Measurements from ENCODE around the gene TTC28.

The TTC28 gene

DNA sequence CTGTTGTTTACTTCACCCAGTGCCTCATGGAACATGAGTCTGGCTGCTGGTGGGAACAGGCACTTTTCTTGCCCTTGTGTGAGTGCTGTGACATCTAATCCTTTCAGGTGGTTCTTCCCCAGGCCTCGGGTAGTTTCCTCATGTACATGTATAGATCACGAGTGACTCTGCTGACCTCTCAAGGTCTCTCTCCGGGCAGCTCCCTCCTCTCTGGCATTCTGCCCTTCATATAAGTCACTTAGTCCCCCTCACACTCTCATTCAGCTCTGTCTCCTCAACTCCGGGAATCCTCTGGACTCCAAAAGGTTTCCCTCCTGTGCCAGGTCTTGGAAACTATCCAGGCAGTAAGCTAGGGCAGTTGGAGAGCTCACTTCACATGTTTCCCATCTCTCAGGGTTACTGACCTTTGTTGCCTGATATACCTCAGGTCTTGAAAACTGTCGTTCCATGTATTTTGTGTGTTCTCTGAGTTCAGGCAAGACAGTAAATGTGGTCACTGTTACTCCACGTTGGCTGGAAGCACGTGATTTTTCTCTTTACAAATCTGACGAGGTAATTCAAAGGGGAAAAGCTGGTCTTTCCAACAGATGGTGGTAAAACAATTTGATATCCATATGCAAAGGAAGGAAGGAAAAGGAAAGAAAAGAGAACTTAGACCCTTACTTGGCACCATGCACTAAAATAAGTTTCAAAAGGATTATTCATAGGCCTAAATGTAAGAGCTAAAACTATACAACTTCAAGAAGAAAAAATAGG lies 720.1 kb downstream of the TTC28 start:
- Mint-ChIP-seq H3K9me3 (peaks cover 34% of the 10 kb centered on the region), H3K36me3 (ENCODE audit: low read depth) (peaks cover 40% of the 10 kb centered on the region), H3K4me1 (peaks cover 41% of the 10 kb centered on the region), H3K27ac (peak overlapping the region; percentile 91), H3K27me3 (ENCODE audit: low read depth, poor library complexity) (no peaks in the 10 kb centered on the region), H3K4me3 (no peak overlapping the region)
- TF ChIP-seq, protein P1, sequence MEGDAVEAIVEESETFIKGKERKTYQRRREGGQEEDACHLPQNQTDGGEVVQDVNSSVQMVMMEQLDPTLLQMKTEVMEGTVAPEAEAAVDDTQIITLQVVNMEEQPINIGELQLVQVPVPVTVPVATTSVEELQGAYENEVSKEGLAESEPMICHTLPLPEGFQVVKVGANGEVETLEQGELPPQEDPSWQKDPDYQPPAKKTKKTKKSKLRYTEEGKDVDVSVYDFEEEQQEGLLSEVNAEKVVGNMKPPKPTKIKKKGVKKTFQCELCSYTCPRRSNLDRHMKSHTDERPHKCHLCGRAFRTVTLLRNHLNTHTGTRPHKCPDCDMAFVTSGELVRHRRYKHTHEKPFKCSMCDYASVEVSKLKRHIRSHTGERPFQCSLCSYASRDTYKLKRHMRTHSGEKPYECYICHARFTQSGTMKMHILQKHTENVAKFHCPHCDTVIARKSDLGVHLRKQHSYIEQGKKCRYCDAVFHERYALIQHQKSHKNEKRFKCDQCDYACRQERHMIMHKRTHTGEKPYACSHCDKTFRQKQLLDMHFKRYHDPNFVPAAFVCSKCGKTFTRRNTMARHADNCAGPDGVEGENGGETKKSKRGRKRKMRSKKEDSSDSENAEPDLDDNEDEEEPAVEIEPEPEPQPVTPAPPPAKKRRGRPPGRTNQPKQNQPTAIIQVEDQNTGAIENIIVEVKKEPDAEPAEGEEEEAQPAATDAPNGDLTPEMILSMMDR (IDR thresholded peaks at IDR 0.05): no peak
- DNase-seq: no peak

DNA sequence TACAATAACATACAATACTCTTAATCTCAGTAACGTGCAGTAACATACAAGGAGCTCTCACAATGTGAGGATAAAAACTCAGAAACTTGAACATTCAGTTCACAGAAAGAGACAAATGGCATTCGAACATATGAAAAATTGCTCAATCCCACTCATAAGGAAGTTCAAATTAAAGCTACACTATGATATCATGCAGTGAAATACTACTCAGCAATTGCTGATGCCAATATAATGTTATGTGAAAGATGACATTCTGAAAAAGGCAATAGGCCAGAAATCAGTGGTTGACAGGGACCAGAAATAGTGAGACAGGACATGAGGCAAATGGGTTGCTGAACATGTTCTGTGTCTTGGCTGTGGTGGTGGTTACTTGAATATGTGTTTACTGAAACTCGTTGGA lies 726.9 kb downstream of the TTC28 start:
- Mint-ChIP-seq H3K4me1 (no peaks in the 10 kb centered on the region), H3K27ac (no peak overlapping the region), H3K9me3 (peaks cover 20% of the 10 kb centered on the region), H3K36me3 (ENCODE audit: low read depth) (peaks cover 25% of the 10 kb centered on the region), H3K4me3 (no peak overlapping the region), H3K27me3 (ENCODE audit: low read depth, poor library complexity) (no peaks in the 10 kb centered on the region)
- DNase-seq: no peak
- TF ChIP-seq, protein P1 (IDR thresholded peaks at IDR 0.05): no peak

DNA sequence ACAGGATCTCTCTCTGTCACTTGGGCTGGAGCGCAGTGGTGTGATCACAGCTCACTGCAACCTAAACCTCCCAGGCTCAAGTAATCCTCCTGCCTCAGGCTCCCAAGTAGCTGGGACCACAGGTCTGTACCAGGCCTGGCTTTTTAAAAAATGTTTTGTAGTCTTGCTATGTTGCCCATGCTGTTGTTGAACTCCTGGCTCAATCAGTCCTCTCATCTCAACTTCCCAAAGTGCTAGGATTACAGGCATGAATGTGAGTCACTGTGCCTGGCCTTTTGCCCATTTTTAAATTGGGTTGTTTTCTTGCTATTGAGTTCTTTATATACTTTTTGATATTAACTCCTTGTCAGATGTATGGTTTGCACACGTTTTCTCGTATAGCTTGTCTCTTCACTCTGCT lies 727.5 kb downstream of the TTC28 start:
- Mint-ChIP-seq H3K4me3 (no peak overlapping the region), H3K36me3 (ENCODE audit: low read depth) (peaks cover 23% of the 10 kb centered on the region), H3K27ac (peak overlapping the region; percentile 27), H3K4me1 (no peaks in the 10 kb centered on the region), H3K27me3 (ENCODE audit: low read depth, poor library complexity) (no peaks in the 10 kb centered on the region), H3K9me3 (peaks cover 13% of the 10 kb centered on the region)
- TF ChIP-seq, protein P1 (IDR thresholded peaks at IDR 0.05): no peak
- no peak for DNase-seq

DNA sequence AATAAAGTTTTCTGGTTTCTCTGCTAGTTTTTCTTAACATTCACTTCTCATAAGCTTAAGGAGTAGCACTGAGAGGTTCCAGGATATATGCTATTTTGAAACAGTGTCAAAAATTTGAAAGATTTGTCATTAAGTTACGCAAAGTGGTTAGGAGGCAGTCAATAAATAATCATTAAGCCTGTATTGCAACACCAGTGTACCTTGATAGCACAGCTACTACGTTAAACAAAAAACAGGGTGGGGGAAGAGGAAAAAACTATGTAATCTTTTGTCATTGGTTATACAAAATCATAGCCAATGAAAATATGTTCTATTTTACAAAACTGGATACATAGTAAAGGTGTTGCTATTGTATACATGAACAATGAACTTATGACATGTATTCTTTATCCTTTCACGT lies 730.2 kb downstream of the TTC28 start:
- Mint-ChIP-seq H3K4me1 (no peaks in the 10 kb centered on the region), H3K27me3 (ENCODE audit: low read depth, poor library complexity) (no peaks in the 10 kb centered on the region), H3K9me3 (no peaks in the 10 kb centered on the region), H3K27ac (no peak overlapping the region), H3K36me3 (ENCODE audit: low read depth) (peaks cover 12% of the 10 kb centered on the region), H3K4me3 (no peak overlapping the region)
- TF ChIP-seq, protein P1 (IDR thresholded peaks at IDR 0.05): no peak
- no peak for DNase-seq

DNA sequence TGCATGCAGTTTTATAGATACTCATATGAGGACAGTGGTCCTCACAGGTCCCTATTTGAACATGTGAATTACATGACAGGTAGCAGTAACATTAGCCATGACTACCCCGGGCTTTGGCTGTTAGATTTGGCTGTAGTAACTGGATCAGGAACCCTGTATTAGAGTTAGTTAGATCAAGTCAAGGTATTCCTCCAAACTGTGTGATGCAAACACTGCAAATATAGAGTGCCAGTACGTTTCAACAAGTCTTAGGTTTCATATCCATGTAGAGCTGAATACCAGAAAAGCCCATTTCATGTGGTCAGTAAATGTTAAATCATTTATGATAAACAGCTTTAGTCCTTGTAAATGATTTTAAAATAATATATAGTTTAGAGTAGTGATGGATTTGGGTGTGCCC lies 731.1 kb downstream of the TTC28 start:
- no peak overlapping the region for H3K4me3 Mint-ChIP-seq
- TF ChIP-seq, protein P1 (IDR thresholded peaks at IDR 0.05): no peak

DNA sequence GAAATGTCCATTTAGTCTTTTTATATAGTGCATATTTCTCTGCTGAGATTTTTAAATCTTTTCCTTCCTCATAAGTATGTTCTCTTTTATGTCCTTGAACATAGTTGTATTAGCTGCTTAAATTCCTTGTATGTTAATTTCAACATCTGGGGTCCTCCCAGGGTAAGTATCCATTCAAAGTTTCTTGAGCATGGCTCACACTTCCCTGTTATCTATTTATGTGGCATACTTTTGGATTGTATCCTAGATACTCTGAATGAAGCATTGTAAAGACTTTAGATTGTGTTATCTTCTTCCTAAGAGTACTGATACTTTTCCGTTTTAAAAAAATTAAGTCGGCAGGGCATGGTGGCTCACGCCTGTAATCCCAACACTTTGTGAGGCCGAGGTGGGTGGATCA lies 732.2 kb downstream of the TTC28 start:
- H3K27me3 Mint-ChIP-seq (ENCODE audit: low read depth, poor library complexity): no peaks in the 10 kb centered on the region
- H3K4me1 Mint-ChIP-seq: no peaks in the 10 kb centered on the region
- H3K9me3 Mint-ChIP-seq: no peaks in the 10 kb centered on the region
- no peak overlapping the region for H3K27ac Mint-ChIP-seq
- H3K4me3 Mint-ChIP-seq: no peak overlapping the region
- DNase-seq: no peak
- peaks cover 11% of the 10 kb centered on the region for H3K36me3 Mint-ChIP-seq (ENCODE audit: low read depth)
- TF ChIP-seq, protein P1 (IDR thresholded peaks at IDR 0.05): no peak

More for the DNA sequence above, 731.1 kb downstream of the TTC28 start:
- Mint-ChIP-seq H3K27ac (no peak overlapping the region), H3K27me3 (ENCODE audit: low read depth, poor library complexity) (no peaks in the 10 kb centered on the region), H3K4me1 (no peaks in the 10 kb centered on the region), H3K9me3 (no peaks in the 10 kb centered on the region), H3K36me3 (ENCODE audit: low read depth) (peaks cover 11% of the 10 kb centered on the region)
- no peak for DNase-seq
